IgD-negative memory B cell (primary cell): ENCODE measurements around the gene RNF34. TPM values are rescaled to one million over a fixed set of nuclear protein-coding genes. Genes with fewer than 3 reads are reported as not detected.

Source experiments
- H3K27ac Mint-ChIP-seq, 3 donors: one replicate each; pipeline ENCODE4 v1.8.0; 2020 to 2022; ENCODE audit warnings: mild to moderate bottlenecking in 3 of 3, mixed read lengths in 3 of 3, moderate library complexity in 1 of 3
- H3K27me3 Mint-ChIP-seq: one replicate; pipeline ENCODE4 v1.8.0; 2021; ENCODE audit warnings: mixed read lengths
- H3K36me3 Mint-ChIP-seq: one replicate; pipeline ENCODE4 v1.8.0; 2020; ENCODE audit warnings: mild to moderate bottlenecking, mixed read lengths
- H3K4me1 Mint-ChIP-seq, 3 donors: one replicate each; pipeline ENCODE4 v1.8.0; 2020 to 2022; ENCODE audit warnings: mixed read lengths in 3 of 3, mild to moderate bottlenecking in 1 of 3
- H3K4me3 Mint-ChIP-seq, 4 donors: one replicate each; pipeline ENCODE4 v1.8.0; 2020 to 2022; ENCODE audit warnings: mild to moderate bottlenecking in 4 of 4, mixed read lengths in 4 of 4, moderate library complexity in 3 of 4
- H3K9me3 Mint-ChIP-seq, 3 donors: one replicate each; pipeline ENCODE4 v1.8.0; 2020 to 2021; ENCODE audit warnings: mixed read lengths in 3 of 3, mild to moderate bottlenecking in 1 of 3
- polyA plus RNA-seq: library from polyadenylated mRNA; unstranded; fragments of 300-500 nt; fragmentation: Illumina TruSeq; gene quantifications from one replicate; pipeline ENCODE4 v1.2.3, GENCODE V29; 2021

Gene RNF34
- polyA plus RNA-seq, 1 donor from 2014 or later: 46.4 TPM

- peak overlapping the region in 1 of 3 donors; percentile 71 for H3K27ac Mint-ChIP-seq
- peaks cover 14 to 25% (median 19%) of the 10 kb centered on the region in 3 donors for H3K4me1 Mint-ChIP-seq
- peak overlapping the region in 1 of 4 donors; percentile 29 for H3K4me3 Mint-ChIP-seq
- no peaks in the 10 kb centered on the region for H3K36me3 Mint-ChIP-seq
- no peaks in the 10 kb centered on the region for H3K27me3 Mint-ChIP-seq
- no peaks in the 10 kb centered on the region for H3K9me3 Mint-ChIP-seq
Measured at GRCh38 chr12:121404734-121405133, 4.8 kb downstream of the RNF34 start.

- Mint-ChIP-seq H3K27ac (no peak overlapping the region), H3K4me3 (peak overlapping the region in 2 of 4 donors; percentile 29 to 65), H3K9me3 (no peaks in the 10 kb centered on the region), H3K4me1 (peaks cover 14 to 25% (median 16%) of the 10 kb centered on the region in 3 donors), H3K36me3 (no peaks in the 10 kb centered on the region), H3K27me3 (no peaks in the 10 kb centered on the region)
Measured at GRCh38 chr12:121405211-121405610, 5.3 kb downstream of the RNF34 start.

DNA sequence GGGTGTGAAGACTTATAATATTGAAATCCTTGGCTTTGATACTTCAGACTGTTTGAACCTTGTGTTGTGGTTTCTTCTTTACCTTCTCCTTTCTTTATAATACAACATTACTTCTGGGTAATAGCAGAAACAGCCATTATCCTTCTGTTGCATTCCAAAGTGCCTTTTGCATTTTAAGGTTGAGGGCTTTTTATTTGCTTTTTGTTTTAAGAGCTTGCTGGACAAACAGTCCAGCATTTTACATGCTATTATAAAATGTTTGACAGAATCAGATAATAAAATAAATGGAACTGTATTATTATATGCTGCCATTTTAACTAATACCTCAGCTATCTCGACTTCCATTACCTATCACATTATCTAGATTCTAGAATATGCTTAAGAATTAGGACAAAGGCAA, 14.0 kb downstream of the RNF34 start:
- Mint-ChIP-seq H3K4me1 (peaks cover 0 to 6% (median 0%) of the 10 kb centered on the region in 3 donors), H3K27me3 (no peaks in the 10 kb centered on the region), H3K36me3 (no peaks in the 10 kb centered on the region), H3K9me3 (no peaks in the 10 kb centered on the region), H3K27ac (no peak overlapping the region), H3K4me3 (no peak overlapping the region)

DNA sequence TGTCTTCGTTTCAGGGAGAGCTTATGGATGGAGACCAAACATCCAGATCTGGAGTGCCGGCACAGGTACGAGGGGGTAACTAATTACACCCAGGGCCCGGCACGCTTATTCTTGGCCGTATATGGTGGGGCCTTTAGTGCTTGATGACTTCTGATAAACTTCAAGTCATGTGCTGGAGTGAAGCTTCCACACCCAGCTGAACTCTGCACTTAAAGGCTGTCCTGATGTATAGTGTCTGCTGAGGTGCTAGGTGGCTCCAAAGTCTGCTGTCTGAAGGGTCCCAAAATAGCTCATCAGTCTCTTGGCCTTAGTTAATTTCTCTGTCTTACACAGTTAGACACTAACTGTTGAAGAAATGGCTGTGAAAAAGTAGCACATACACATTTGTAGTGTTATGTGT, 17.9 kb downstream of the RNF34 start:
- H3K36me3 Mint-ChIP-seq: peaks cover 7% of the 10 kb centered on the region
- peak overlapping the region in 1 of 3 donors; percentile 47 for H3K27ac Mint-ChIP-seq
- no peak overlapping the region for H3K4me3 Mint-ChIP-seq

GRCh38 chr12:121420109-121420508, 20.2 kb downstream of the RNF34 start:
- peak overlapping the region in 1 of 3 donors; percentile 54 for H3K27ac Mint-ChIP-seq
- no peaks in the 10 kb centered on the region for H3K9me3 Mint-ChIP-seq
- no peaks in the 10 kb centered on the region for H3K27me3 Mint-ChIP-seq
- peaks cover 14% of the 10 kb centered on the region for H3K36me3 Mint-ChIP-seq
- peaks cover 4 to 6% (median 5%) of the 10 kb centered on the region in 3 donors for H3K4me1 Mint-ChIP-seq
- no peak overlapping the region for H3K4me3 Mint-ChIP-seq

More for the DNA sequence above, 17.9 kb downstream of the RNF34 start:
- Mint-ChIP-seq H3K9me3 (no peaks in the 10 kb centered on the region), H3K27me3 (no peaks in the 10 kb centered on the region), H3K4me1 (peaks cover 0 to 7% (median 2%) of the 10 kb centered on the region in 3 donors)

DNA sequence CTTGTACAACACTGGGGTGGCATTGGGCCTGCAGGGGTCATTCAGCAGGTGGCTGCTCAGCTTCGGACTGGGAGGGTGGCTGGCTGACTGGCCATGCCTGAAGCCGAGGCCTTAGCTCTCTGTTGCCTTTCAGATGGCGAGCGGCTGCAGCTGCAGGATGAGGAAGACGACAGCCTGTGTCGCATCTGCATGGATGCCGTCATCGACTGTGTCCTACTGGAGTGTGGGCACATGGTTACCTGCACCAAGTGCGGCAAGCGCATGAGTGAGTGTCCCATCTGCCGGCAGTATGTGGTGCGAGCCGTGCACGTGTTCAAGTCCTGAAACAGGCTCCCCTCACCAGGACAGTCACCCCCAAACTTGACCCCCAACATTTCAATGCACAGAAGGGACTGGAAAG, 23.3 kb downstream of the RNF34 start:
- Mint-ChIP-seq H3K9me3 (no peaks in the 10 kb centered on the region), H3K27me3 (no peaks in the 10 kb centered on the region), H3K4me1 (peaks cover 8 to 16% (median 11%) of the 10 kb centered on the region in 3 donors), H3K36me3 (peaks cover 16% of the 10 kb centered on the region), H3K4me3 (no peak overlapping the region), H3K27ac (peak overlapping the region in 2 of 3 donors; percentile 67 to 84)

DNA sequence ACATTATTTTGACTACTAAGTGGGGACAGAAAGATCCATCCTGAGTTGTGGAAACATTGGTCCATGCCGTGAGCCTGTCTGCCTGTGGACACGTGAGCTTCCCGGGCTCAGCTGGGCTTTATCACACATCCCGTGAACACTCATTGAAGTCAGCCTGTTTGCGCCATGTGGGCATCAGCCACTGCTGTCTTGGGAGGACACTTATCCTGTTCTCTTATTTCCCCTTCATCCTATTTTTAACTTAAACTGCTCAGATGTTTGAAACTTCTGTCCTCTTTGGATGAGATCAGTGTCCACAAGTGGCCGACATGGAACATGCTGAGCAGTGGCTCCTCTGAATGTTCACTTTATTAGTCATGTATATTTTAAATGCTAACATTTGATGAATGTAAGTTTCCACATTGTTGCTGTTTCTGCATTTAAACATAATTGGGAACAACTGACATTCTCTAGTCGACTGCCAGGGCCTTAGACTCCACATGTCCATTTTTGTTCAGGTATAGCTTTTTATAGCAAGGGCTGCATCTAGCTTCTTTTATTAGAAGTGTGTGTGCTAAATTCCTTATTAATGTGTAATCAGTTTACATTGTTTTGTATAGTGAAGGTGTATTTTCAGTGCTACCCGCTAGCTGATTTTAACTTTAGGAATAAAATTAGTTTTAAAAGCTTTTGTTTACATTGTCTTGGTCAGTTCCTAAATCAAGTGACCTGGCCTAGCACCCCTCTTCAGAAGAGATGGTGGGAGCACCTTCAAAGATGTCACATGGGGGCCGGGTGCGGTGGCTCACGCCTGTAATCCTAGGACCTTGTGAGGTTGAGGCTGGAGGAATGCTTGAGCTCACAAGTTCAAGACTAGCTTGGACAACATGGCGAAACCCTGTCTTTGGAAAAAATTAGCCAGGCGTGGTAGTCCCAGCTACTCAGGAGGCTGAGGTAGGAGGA, 24.0 kb downstream of the RNF34 start:
- Mint-ChIP-seq H3K4me1 (peaks cover 10 to 16% (median 11%) of the 10 kb centered on the region in 3 donors), H3K27me3 (no peaks in the 10 kb centered on the region), H3K36me3 (peaks cover 16% of the 10 kb centered on the region), H3K9me3 (no peaks in the 10 kb centered on the region), H3K27ac (peak overlapping the region in 2 of 3 donors; percentile 67 to 84), H3K4me3 (peak overlapping the region in 1 of 4 donors; percentile 83)

- no peaks in the 10 kb centered on the region for H3K9me3 Mint-ChIP-seq
- H3K4me3 Mint-ChIP-seq: peak overlapping the region in 2 of 4 donors; percentile 33 to 83
- H3K27me3 Mint-ChIP-seq: no peaks in the 10 kb centered on the region
- peak overlapping the region; percentile 84 to 94 (median 93) for H3K27ac Mint-ChIP-seq
- peaks cover 18% of the 10 kb centered on the region for H3K36me3 Mint-ChIP-seq
- peaks cover 11 to 16% (median 12%) of the 10 kb centered on the region in 3 donors for H3K4me1 Mint-ChIP-seq
Measured at GRCh38 chr12:121424624-121424975, 24.7 kb downstream of the RNF34 start.

DNA sequence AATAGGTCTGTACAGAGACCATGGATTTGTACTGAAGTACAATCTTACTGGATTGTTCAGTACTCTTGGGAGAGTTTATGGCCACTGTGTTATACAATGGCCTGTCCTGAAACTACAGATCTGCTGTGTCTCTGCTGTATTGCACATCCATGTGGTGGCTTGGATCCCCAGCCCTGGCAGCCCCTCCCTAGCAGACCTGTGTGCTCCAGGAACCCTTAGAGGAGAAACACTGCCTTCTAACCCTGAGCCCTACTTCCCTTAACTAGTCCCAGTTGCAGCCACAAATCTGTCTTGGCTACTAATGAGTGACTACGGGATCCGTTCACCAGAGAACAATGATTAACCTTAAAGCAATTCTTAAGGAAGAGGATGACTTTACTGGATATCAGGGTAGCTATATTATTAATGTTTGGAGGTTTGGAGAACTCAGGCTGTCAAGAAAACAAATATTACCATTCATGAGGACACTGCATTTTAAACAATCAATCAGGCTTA, 27.7 kb downstream of the RNF34 start:
- Mint-ChIP-seq H3K4me3 (peak overlapping the region in 1 of 4 donors; percentile 49), H3K4me1 (peaks cover 9 to 14% (median 12%) of the 10 kb centered on the region in 3 donors), H3K27me3 (no peaks in the 10 kb centered on the region), H3K36me3 (peaks cover 11% of the 10 kb centered on the region), H3K9me3 (no peaks in the 10 kb centered on the region), H3K27ac (peak overlapping the region in 1 of 3 donors; percentile 51)

DNA sequence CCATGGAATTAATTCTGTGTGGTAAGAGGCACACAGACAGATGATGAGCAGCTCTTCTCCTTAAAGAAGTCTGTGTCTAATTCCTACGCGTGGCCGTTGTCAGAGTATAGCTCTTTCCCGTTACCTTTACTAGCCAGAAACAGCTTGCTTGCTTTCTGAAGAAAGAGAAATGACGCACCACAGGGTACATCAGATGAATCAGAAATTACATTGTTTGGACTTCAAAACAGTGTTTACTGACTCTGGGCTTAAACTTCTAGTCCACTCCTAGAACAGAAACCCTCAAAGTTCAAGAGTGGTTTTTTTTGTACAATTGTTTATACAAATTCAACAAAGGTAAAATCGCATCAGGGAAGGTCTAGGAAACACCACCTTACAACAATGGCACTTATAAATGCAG, 29.0 kb downstream of the RNF34 start:
- peaks cover 7% of the 10 kb centered on the region for H3K36me3 Mint-ChIP-seq

DNA sequence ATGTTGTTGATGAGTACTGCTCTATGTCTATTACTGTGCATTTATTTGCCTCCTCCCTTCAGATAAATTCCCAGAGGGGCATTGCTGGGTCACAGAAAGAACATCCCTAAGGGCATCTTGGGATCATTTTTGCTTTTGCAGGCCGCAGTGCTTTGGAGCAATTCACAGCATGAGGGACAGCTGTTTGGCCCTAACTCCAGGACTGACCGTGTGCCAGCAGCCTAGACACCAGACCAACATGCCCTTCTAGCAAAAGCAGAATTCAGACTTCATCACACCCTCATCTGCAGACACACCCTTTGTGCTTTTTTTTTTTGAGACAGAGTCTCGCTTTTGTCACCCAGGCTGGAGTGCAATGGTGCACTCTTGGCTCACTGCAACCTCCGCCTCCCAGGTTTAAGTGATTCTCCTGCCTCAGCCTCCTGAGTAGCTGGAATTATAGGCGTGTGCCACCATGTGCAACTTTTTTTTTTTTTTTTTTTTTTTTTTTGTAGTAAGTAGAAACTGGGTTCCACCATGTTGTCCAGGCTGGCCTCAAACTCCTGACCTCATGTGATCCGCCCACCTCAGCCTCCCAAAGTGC, 31.0 kb downstream of the RNF34 start:
- no peaks in the 10 kb centered on the region for H3K27me3 Mint-ChIP-seq
- peaks cover 10% of the 10 kb centered on the region for H3K36me3 Mint-ChIP-seq
- H3K4me1 Mint-ChIP-seq: peaks cover 4 to 5% (median 5%) of the 10 kb centered on the region in 3 donors
- H3K4me3 Mint-ChIP-seq: no peak overlapping the region
- no peaks in the 10 kb centered on the region for H3K9me3 Mint-ChIP-seq
- peak overlapping the region in 1 of 3 donors; percentile 7 for H3K27ac Mint-ChIP-seq

More for the DNA sequence above, 29.0 kb downstream of the RNF34 start:
- peaks cover 8 to 14% (median 12%) of the 10 kb centered on the region in 3 donors for H3K4me1 Mint-ChIP-seq
- H3K4me3 Mint-ChIP-seq: no peak overlapping the region
- no peaks in the 10 kb centered on the region for H3K27me3 Mint-ChIP-seq
- no peaks in the 10 kb centered on the region for H3K9me3 Mint-ChIP-seq
- peak overlapping the region in 1 of 3 donors; percentile 51 for H3K27ac Mint-ChIP-seq

GRCh38 chr12:121432740-121433480, 33.0 kb downstream of the RNF34 start:
- H3K36me3 Mint-ChIP-seq: peaks cover 19% of the 10 kb centered on the region
- peak overlapping the region in 2 of 3 donors; percentile 41 to 91 for H3K27ac Mint-ChIP-seq
- H3K4me1 Mint-ChIP-seq: peaks cover 1 to 4% (median 3%) of the 10 kb centered on the region in 3 donors
- no peak overlapping the region for H3K4me3 Mint-ChIP-seq
- H3K27me3 Mint-ChIP-seq: no peaks in the 10 kb centered on the region
- peaks cover 0 to 7% (median 0%) of the 10 kb centered on the region in 3 donors for H3K9me3 Mint-ChIP-seq

DNA sequence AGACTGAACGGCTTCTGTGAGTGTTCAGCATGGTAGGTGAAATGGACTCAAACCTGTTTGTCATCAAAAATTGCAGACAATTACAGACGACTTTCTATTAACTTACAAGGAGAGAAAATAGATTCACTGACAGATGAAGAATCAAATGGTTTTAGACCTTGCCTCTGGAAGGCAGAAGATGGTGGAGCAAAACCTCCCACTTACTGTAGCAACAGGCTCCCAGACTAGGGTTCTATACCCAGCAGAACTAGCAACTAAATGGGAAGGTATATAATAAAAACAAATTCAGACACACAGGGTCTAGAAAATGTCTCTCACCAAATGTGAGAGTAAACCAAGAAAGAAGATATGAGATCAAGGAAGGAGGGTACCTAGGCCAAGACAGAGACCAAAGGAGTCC, 36.8 kb downstream of the RNF34 start:
- peaks cover 0 to 3% (median 1%) of the 10 kb centered on the region in 3 donors for H3K4me1 Mint-ChIP-seq
- no peaks in the 10 kb centered on the region for H3K27me3 Mint-ChIP-seq
- peaks cover 0 to 7% (median 0%) of the 10 kb centered on the region in 3 donors for H3K9me3 Mint-ChIP-seq
- H3K36me3 Mint-ChIP-seq: peaks cover 24% of the 10 kb centered on the region
- peak overlapping the region in 2 of 3 donors; percentile 80 to 89 for H3K27ac Mint-ChIP-seq
- no peak overlapping the region for H3K4me3 Mint-ChIP-seq

- Mint-ChIP-seq H3K36me3 (peaks cover 23% of the 10 kb centered on the region), H3K27me3 (no peaks in the 10 kb centered on the region), H3K4me3 (no peak overlapping the region), H3K4me1 (peaks cover 4 to 6% (median 4%) of the 10 kb centered on the region in 3 donors), H3K27ac (peak overlapping the region in 1 of 3 donors; percentile 27), H3K9me3 (peaks cover 0 to 7% (median 0%) of the 10 kb centered on the region in 3 donors)
Measured at GRCh38 chr12:121438905-121439304, 39.0 kb downstream of the RNF34 start.
